HG03095 (cell line): ENCODE data around the gene TPD52L2.

ENCODE experiments used
- ATAC-seq: cut with Tn5 transposase; IDR thresholded peaks from one replicate; pipeline ENCODE4 v1.9.1; 2021; ENCODE audit warnings: moderate library complexity; ENCODE audit not compliant: unreplicated experiment

The TPD52L2 gene

DNA sequence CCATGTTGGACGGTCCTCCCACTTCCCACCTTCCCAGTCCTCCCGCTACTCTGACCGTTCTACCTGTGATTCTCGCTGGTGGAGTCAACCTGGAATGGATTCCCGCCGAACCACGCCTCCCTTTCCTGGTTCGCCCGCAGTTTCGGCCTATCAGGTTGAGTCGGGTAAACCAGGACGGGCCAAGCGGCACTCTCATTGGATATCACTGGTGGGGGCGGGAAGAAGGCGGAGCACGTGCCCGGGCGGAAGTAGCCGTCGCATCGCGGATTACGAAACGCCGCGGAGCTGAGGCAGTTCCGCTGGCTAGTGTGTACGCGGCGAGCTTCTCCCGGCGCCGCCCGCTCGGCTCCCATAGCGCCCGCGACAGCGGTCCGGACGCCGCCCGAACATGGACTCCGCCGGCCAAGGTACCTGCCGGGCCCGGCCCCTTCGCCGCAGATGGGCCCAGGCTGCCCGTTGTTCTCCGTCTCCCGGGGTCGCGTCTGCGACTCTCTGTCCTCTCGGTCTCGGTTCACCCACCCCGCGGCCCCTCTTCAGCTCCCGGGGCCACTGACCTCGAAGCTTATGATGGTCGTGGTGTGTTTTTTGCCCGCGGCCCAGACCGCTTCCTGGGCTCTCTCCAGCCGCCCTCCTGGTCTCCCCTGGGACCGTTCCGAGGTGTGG is at the start of gene TPD52L2:
Gene TPD52L2 (plus strand): TSS at position 293 of the 663 bp plus-strand sequence. CDS start 96 bp downstream, at position 389.
- peak; percentile 61 for ATAC-seq

DNA sequence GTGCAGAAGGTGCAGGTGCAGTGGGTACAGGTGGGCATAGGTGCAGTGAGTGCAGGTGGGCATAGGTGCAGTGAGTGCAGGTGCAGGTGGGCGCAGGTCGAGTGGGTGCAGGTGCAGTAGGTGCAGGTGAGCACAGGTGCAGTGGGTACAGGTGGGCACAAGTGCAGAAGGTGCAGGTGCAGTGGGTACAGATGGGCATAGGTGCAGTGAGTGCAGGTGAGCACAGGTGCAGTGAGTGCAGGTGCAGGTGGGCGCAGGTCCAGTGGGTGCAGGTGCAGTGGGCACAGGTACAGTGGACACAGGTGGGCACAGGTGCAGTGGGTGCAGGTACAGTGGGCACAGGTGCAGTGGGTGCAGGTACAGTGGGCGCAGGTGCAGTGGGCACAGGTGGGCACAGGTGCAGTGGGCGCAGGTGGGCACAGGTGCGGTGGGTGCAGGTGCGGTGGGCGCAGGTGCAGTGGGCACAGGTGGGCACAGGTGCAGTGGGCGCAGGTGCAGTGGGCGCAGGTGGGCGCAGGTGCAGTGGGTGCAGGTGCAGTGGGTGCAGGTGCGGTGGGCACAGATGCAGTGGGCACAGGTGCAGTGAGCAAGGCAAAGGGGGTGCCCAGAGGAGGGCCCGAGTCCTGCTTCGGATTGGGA is 49.3 kb upstream of the TPD52L2 start:
- ATAC-seq, result no peak

- ATAC-seq, result no peak
These were observed 45.7 kb upstream of the TPD52L2 start for GRCh38 chr20:63819224-63819921.

DNA sequence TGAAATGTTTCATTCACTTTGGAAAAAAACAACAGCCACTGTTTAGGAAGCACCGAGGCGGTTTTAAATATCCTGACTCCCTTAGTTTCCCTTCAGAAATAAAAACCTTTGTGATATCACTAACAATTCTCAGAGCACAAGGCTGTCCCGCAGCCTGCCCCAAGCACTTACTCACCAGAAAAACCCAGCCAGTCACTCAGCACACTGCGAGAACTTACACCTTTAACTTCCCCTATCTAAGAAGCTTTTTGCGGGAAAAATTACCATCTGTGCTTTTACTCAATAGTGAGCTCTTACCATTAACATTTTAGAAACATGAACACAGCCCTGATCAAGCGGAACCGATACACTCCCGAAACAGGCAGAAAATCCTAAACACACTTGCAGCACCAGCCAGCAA is 43.3 kb upstream of the TPD52L2 start:
- ATAC-seq, result no peak

GRCh38 chr20:63822276-63822696 is 42.8 kb upstream of the TPD52L2 start:
- no peak for ATAC-seq

- no peak for ATAC-seq
These were observed 41.3 kb upstream of the TPD52L2 start for GRCh38 chr20:63823691-63824311.

GRCh38 chr20:63825331-63826118 is 39.5 kb upstream of the TPD52L2 start:
- ATAC-seq, result no peak

DNA sequence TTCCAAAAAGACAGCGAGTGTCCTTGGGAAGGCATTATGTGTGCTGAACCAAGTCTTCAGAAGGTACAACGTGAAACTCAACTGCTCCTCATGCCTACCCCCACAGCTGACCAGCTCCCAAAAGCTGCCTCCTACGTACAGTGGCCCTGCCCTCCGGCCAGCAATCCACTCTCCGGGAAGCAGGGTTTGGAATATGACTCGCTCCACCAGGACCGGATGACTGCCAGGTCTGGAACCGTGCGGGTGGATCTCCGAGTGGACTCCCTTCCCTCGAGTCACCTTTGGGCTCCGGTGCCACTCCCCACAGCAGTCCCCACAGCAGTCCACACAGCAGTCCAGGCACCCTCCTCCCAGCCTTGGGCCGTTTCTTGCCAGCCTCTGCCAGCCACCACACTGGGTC is 38.3 kb upstream of the TPD52L2 start:
- no peak for ATAC-seq

- ATAC-seq, result no peak
These were observed 36.9 kb upstream of the TPD52L2 start for GRCh38 chr20:63828124-63828523.

DNA sequence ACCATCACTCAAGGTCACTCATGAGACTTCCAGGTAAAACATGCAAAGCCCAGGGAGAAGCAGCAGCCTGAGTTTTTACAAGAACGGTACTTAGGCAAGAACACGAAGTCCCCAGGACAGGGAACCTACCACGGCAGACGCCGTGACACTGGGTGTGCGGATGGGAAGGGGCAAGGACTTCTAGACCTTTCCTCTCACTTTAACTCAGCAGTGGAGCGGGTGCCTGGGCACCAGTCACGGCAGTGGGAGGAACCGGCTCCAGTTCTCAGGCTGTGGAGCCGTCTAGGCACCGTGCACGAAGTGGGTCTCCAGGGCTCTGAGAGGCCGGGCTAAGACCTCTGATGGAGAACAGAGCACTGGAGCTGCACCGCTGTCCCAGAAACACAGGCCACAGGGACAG is 36.5 kb upstream of the TPD52L2 start:
- no peak for ATAC-seq

GRCh38 chr20:63828951-63829350 is 36.1 kb upstream of the TPD52L2 start:
- ATAC-seq, result no peak

- no peak for ATAC-seq
These were observed 35.5 kb upstream of the TPD52L2 start for GRCh38 chr20:63829603-63829944.

DNA sequence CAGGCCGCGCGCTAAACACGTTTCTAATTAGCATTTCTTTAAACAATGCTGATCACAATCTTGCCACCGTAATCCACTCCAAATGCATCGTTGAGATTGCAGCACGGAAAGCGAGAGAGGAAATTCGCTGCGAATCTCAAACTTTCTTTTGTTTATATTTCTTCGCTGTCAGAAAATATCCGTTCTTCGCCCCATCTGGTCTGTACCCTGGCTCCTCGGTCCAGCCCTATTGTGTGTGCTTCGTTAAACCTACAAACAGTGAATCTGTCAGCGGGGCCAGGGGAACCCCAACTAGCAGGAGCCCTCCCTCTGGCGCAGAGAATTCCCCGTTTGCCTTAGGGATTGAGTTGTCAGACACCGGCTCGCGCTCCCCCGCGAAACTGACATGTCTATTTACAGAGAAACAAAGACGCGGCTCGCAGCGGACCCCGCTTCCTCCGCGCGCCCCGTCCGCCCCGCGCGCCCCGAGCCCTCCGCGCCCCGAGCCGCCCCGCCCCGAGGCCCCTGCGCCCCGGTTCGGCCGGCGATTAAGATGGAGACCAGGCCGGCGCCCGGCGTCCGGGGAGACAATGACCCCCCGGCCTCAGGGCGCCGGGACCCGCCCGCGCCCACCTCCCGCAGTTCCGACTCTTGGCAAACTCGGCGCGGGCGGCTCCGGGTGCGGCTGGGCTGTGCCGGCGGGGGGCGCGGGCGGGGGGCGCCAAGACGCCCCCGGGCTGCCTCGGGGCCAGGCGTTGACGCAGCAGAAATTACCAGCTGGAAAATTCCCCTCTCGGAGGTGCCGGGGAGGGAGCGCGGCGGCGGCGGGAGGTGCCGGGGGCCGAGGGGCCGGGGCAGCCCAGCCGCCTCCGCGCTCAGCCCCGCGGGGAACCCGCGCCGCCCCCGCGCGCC is 34.9 kb upstream of the TPD52L2 start:
- ATAC-seq, result no peak

- peak; percentile 45 for ATAC-seq
These were observed 34.1 kb upstream of the TPD52L2 start, which contains the start of gene ZBTB46 for GRCh38 chr20:63830841-63831588. Gene ZBTB46, minus strand, starts transcription at chr20:63831264. Its CDS starts 40,507 bp downstream, at chr20:63790757.

- ATAC-seq, result no peak
These were observed 33.5 kb upstream of the TPD52L2 start for GRCh38 chr20:63831646-63831992.

GRCh38 chr20:63831993-63832686 is 32.9 kb upstream of the TPD52L2 start:
- ATAC-seq, result no peak

GRCh38 chr20:63833776-63834490 is 31.1 kb upstream of the TPD52L2 start:
- no peak for ATAC-seq

DNA sequence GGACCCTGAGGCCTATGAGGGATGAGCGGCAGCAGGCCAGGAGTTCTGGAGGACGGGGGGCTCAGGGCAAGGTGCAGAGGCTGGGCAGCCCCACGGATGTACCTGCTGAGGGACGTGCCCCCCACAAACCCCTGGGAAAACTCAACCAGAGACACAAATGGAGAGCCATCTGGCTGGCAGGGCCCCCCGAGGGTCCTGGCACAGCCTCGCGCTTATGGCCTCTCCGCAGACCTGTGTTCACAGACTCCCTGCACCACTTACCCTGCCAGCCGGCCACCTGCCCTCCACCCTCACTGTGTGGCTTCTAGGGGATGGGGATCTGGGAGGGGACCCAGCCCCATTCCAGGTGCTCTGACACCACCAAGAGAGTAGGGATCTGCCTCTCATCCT is 30.6 kb upstream of the TPD52L2 start:
- ATAC-seq, result no peak
